HepG2 (cell line): ENCODE measurements around the gene GRIN3B.

Source experiments
- CEBPG ChIP-seq: IDR thresholded peaks from 2 replicates; pipeline ENCODE4 v1.6.1; 2016
- CTCF ChIP-seq: sonication (generic); formaldehyde crosslinking; IDR thresholded peaks from 2 replicates; pipeline ENCODE4 v1.5.0; 2020; ENCODE audit warnings: mild to moderate bottlenecking, missing genetic modification reagents, moderate library complexity

GRCh38 chr19:1035998-1036621 is 35.9 kb downstream of the GRIN3B start:
- TF ChIP-seq CEBPG (CRISPR knock-in tag) (no peak), CTCF (CRISPR knock-in tag) (peak; percentile 48)
